Mesenchymal stem cell (in vitro differentiated cells and primary cell): ENCODE measurements around the gene ATP6V0B.
A peak's percentile ranks its signal among the peaks of the same experiment; 100 is the strongest.

Source experiments
- DNase-seq: peaks from one replicate; pipeline ENCODE4 v3.0.0-alpha.2; 2013
- H2AFZ ChIP-seq: one replicate; pipeline ENCODE4 v1.6.1; 2013; ENCODE audit warnings: low read depth, mild to moderate bottlenecking, control low read depth, inconsistent platforms, low read length, moderate library complexity
- H2AK5ac ChIP-seq: 2 replicates; pipeline ENCODE4 v1.6.1; 2013; ENCODE audit warnings: low read length, moderate library complexity, mild to moderate bottlenecking, inconsistent platforms; ENCODE audit not compliant: severe bottlenecking
- H2BK120ac ChIP-seq: one replicate; pipeline ENCODE4 v1.6.1; 2013; ENCODE audit warnings: low read depth, mild to moderate bottlenecking, inconsistent platforms, low read length, moderate library complexity
- H2BK12ac ChIP-seq, 2 experiments: one replicate each; pipeline ENCODE4 v1.6.1; 2013; ENCODE audit warnings: inconsistent platforms in 2 of 2, low read length in 2 of 2, mild to moderate bottlenecking in 2 of 2, moderate library complexity in 2 of 2, control low read depth in 1 of 2
- H2BK15ac ChIP-seq: one replicate; pipeline ENCODE4 v1.6.1; 2013; ENCODE audit warnings: mild to moderate bottlenecking, low read depth, inconsistent platforms; ENCODE audit not compliant: poor library complexity, severe bottlenecking
- H2BK5ac ChIP-seq: 2 replicates; pipeline ENCODE4 v1.6.1; 2013; ENCODE audit warnings: low read depth, mild to moderate bottlenecking, low read length, control low read depth, inconsistent platforms; ENCODE audit not compliant: poor library complexity, severe bottlenecking
- H3K14ac ChIP-seq, 2 experiments: one replicate each; pipeline ENCODE4 v1.6.1; 2013; ENCODE audit warnings: inconsistent platforms in 2 of 2, low read length in 2 of 2, control low read depth in 1 of 2, mild to moderate bottlenecking in 1 of 2, moderate library complexity in 1 of 2
- H3K18ac ChIP-seq, 2 experiments: one replicate each; pipeline ENCODE4 v1.6.1; 2013; ENCODE audit warnings: inconsistent platforms in 2 of 2, low read length in 2 of 2, control low read depth in 1 of 2, low read depth in 1 of 2, mild to moderate bottlenecking in 1 of 2
- H3K23ac ChIP-seq, 2 experiments: one replicate each; pipeline ENCODE4 v1.6.1; 2013; ENCODE audit warnings: inconsistent platforms in 2 of 2, low read length in 2 of 2, mild to moderate bottlenecking in 2 of 2, moderate library complexity in 2 of 2, control low read depth in 1 of 2
- H3K27ac ChIP-seq: 2 replicates; pipeline ENCODE4 v1.5.1; 2013; ENCODE audit warnings: mild to moderate bottlenecking, moderate library complexity, low read length, control low read depth, inconsistent platforms; ENCODE audit not compliant: poor library complexity, severe bottlenecking
- H3K27me3 ChIP-seq, 2 experiments: 2 replicates each; pipeline versions ENCODE4 v1.6.1 to v1.7.0; 2013; ENCODE audit warnings: low read length in 2 of 2, mild to moderate bottlenecking in 2 of 2, moderate library complexity in 2 of 2, control low read depth in 1 of 2, inconsistent platforms in 1 of 2; ENCODE audit not compliant: control insufficient read depth in 1 of 2, insufficient read depth in 1 of 2
- H3K36me3 ChIP-seq, 2 experiments: 2 replicates each; pipeline versions ENCODE4 v1.6.1 to v1.7.0; 2013; ENCODE audit warnings: low read length in 2 of 2, control low read depth in 1 of 2, inconsistent platforms in 1 of 2, low read depth in 1 of 2, mild to moderate bottlenecking in 1 of 2; ENCODE audit not compliant: insufficient read depth in 2 of 2, control insufficient read depth in 1 of 2
- H3K4ac ChIP-seq, 2 experiments: one replicate each; pipeline ENCODE4 v1.6.1; 2013; ENCODE audit warnings: inconsistent platforms in 2 of 2, low read length in 2 of 2, mild to moderate bottlenecking in 2 of 2, moderate library complexity in 2 of 2, control low read depth in 1 of 2, low read depth in 1 of 2
- H3K4me1 ChIP-seq: 2 replicates; pipeline ENCODE4 v1.6.1; 2013; ENCODE audit warnings: low read depth, low read length, control low read depth; ENCODE audit not compliant: control insufficient read depth, insufficient read depth
- H3K4me2 ChIP-seq: 2 replicates; pipeline ENCODE4 v1.6.1; 2013; ENCODE audit warnings: low read length, mild to moderate bottlenecking, inconsistent platforms; ENCODE audit not compliant: poor library complexity, severe bottlenecking
- H3K4me3 ChIP-seq, 2 experiments: 2 replicates each; pipeline versions ENCODE4 v1.5.1 to v1.7.0; 2013; ENCODE audit warnings: low read length in 2 of 2, mild to moderate bottlenecking in 2 of 2, control low read depth in 1 of 2, low read depth in 1 of 2; ENCODE audit not compliant: insufficient read depth in 1 of 2
- H3K79me1 ChIP-seq: replicated peaks from 2 replicates; pipeline ENCODE4 v1.6.1; 2013; ENCODE audit warnings: mild to moderate bottlenecking, control low read depth, low read length, inconsistent platforms; ENCODE audit not compliant: poor library complexity, severe bottlenecking
- H3K9ac ChIP-seq: 2 replicates; pipeline ENCODE4 v1.7.0; 2013; ENCODE audit warnings: mild to moderate bottlenecking, low read length, moderate library complexity
- H3K9me3 ChIP-seq: 2 replicates; pipeline ENCODE4 v1.7.0; 2013; ENCODE audit warnings: mild to moderate bottlenecking, low read length; ENCODE audit not compliant: control insufficient read depth
- H4K8ac ChIP-seq: one replicate; pipeline ENCODE4 v1.6.1; 2013; ENCODE audit warnings: inconsistent platforms, mild to moderate bottlenecking, low read length, moderate library complexity
- H4K91ac ChIP-seq: one replicate; pipeline ENCODE4 v1.6.1; 2013; ENCODE audit warnings: mild to moderate bottlenecking, low read length, inconsistent platforms
- WGBS: methylation state at CpG from one replicate; pipeline ENCODE4 v1.1.7; 2013; ENCODE audit warnings: mixed read lengths; 5-methylcytosine and 5-hydroxymethylcytosine counted together

The ATP6V0B gene

DNA sequence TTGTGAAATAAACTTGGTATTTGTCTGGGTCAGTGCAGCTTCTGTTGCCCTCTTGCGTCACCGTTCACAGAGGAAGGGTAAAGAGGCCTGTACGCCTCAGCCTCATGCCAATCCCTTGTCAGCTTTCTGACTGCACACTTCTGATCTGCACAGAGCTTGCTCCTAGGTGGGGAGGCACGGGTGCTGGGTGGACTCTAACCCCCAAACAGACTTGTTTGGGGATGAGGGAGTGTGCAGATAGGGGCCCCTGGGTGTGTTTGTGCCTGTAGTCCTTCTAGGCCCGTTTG, 3.4 kb downstream of the ATP6V0B start:
- Histone ChIP-seq H3K9me3 (no peaks in the 10 kb centered on the region), H4K91ac (no peak overlapping the region), H3K14ac (no peak overlapping the region), H3K18ac (no peak overlapping the region), H3K23ac (no peak overlapping the region), H3K27ac (no peak overlapping the region), H3K9ac (peak overlapping the region; percentile 86), H3K4me3 (peak overlapping the region; percentile 15 to 81), H2AFZ (no peak overlapping the region), H3K27me3 (no peaks in the 10 kb centered on the region), H3K79me1 (peaks cover 43% of the 10 kb centered on the region), H2BK15ac (no peak overlapping the region), H4K8ac (no peak overlapping the region), H3K4me1 (peaks cover 57% of the 10 kb centered on the region), H3K4me2 (no peak overlapping the region), H3K36me3 (peaks cover 38 to 50% of the 10 kb centered on the region in 2 experiments), H3K4ac (no peak overlapping the region), H2BK5ac (no peak overlapping the region), H2AK5ac (no peak overlapping the region), H2BK12ac (no peak overlapping the region), H2BK120ac (no peak overlapping the region)
- no peak for DNase-seq
- 78% methylated on average over 5 of the region's 5 CpGs for WGBS

DNA sequence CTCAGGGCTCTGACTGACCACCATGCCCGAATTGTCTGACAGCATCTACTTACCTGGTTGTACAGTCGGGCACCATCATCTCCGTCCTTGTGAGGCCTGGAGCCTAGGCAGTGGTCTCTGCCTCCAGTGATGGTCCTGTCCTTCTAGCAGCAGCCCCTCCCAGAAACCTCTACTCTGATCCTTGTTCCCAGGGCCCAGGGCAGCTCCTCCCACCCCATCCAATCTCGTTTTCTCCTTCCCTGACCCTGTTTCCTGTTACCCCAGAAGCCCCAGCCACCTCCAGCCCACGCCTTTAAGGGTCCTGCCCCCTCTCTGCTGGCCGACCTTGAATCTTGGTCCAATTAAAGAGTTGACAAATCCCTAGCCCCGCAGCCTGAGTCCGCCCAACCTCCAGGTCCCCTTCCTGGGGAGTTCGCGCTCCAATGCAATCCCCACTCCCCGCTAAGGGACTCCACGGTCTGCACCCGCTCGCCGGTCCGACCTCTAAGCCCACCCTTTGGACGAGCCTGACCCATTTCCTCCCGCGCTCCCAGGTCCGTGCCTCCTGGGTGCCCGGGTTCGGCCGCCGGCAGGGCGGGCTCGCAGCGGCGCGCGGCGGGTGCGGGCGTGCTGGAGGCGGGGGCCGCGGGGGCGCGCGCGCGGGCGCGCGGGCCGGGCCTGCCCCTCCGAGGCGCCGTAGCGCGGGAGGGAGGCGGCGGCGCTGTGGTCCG, 3.9 kb downstream of the ATP6V0B start, which contains the start of gene B4GALT2:
Gene B4GALT2 (plus strand): TSS at position 660 of the 710 bp plus-strand sequence. CDS start 1,951 bp downstream, outside the sequence.
- H3K36me3 ChIP-seq, result peaks cover 33 to 55% of the 10 kb centered on the region in 2 experiments
- 11% methylated on average over 22 of the region's 54 CpGs for WGBS

DNA sequence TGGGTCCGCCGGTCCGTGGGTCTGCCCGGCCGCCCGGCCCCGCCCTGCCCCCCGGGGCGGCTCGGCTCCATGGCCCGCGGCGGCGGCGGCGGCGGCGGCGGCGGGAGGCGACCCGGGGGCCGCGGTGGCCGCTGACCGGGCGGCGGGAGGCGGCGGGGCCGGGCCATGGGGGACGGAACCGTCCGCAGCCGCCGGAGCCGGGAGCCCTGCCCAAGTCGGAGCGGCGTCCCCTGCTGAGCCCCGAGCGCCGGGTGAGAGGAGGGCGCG, 4.4 kb downstream of the ATP6V0B start:
- Histone ChIP-seq H3K27me3 (no peaks in the 10 kb centered on the region), H3K4ac (peak overlapping the region in 1 of 2 experiments; percentile 52), H3K27ac (no peak overlapping the region), H3K9ac (peak overlapping the region; percentile 85), H2BK15ac (no peak overlapping the region), H4K8ac (no peak overlapping the region), H3K18ac (no peak overlapping the region), H2AFZ (no peak overlapping the region), H3K36me3 (peaks cover 35 to 60% of the 10 kb centered on the region in 2 experiments), H2BK120ac (peak overlapping the region; percentile 71), H3K79me1 (peaks cover 44% of the 10 kb centered on the region), H2AK5ac (no peak overlapping the region), H3K23ac (no peak overlapping the region), H2BK12ac (no peak overlapping the region), H3K4me3 (peak overlapping the region; percentile 73 to 85), H2BK5ac (no peak overlapping the region), H4K91ac (no peak overlapping the region), H3K4me1 (peaks cover 55% of the 10 kb centered on the region), H3K4me2 (peak overlapping the region; percentile 77), H3K14ac (no peak overlapping the region), H3K9me3 (no peaks in the 10 kb centered on the region)
- WGBS, result 0% methylated on average over 5 of the region's 45 CpGs
- DNase-seq, result no peak

More for the DNA sequence above, 3.9 kb downstream of the ATP6V0B start, which contains the start of gene B4GALT2:
- H3K9ac ChIP-seq, result peak within 1 kb of the TSS; percentile 86
- peak within 1 kb of the TSS; percentile 81 for H3K4me2 ChIP-seq
- peak within 1 kb of the TSS; percentile 16 for H2AFZ ChIP-seq
- H2BK5ac ChIP-seq, result no peak within 1 kb of the TSS
- H3K4me1 ChIP-seq, result peaks cover 57% of the 10 kb centered on the region
- peaks cover 44% of the 10 kb centered on the region for H3K79me1 ChIP-seq
- H3K27ac ChIP-seq, result no peak within 1 kb of the TSS
- H3K14ac ChIP-seq, result peak within 1 kb of the TSS in 1 of 2 experiments; percentile 86
- peak within 1 kb of the TSS; percentile 50 for H4K8ac ChIP-seq
- peak within 1 kb of the TSS; percentile 73 to 85 for H3K4me3 ChIP-seq
- H3K9me3 ChIP-seq, result no peaks in the 10 kb centered on the region
- H2BK15ac ChIP-seq, result peak within 1 kb of the TSS; percentile 29
- H2BK120ac ChIP-seq, result peak within 1 kb of the TSS; percentile 71
- no peaks in the 10 kb centered on the region for H3K27me3 ChIP-seq
- peak within 1 kb of the TSS in 1 of 2 experiments; percentile 17 for H2BK12ac ChIP-seq
- peak within 1 kb of the TSS in 1 of 2 experiments; percentile 19 for H3K23ac ChIP-seq
- DNase-seq, result no peak
- peak within 1 kb of the TSS; percentile 48 to 86 for H3K18ac ChIP-seq
- no peak within 1 kb of the TSS for H2AK5ac ChIP-seq
- peak within 1 kb of the TSS; percentile 31 for H4K91ac ChIP-seq
- peak within 1 kb of the TSS; percentile 18 to 71 for H3K4ac ChIP-seq

DNA sequence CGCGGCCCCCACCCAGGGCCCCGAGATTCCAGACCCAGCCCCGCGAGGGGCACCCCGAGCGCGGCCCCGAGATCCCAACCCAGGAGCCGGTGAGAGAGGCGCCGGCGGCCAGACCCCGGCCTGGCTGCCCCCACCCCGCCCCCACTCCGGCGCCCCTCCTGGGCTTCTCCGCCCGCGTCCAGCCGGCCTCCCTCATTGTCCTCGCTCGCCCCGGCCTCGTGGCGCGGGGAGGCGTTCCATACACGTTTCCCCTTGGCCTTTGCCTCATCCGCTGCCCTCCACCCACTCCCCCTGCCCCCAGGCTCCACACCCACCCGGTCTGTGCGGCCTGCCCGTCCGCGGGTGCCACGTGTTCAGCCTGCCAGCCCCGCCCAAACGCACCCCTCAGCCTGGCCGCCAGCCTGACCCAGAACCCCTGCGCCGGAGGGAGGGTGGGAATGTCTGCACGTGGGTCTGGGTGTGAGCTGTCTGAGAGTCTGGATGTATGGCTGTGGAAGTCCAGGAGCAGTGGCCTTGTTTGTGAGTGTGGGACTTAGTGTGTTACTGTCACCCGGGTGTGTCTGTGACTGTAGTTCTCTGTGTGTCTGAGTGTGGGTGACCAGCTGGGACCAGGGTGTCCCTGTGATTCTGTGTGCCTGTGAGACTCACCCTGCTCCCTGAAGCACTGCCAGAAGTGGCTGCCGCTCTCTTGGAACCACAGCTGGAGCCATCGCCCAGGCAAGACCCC, 4.9 kb downstream of the ATP6V0B start:
- Histone ChIP-seq H2AK5ac (no peak overlapping the region), H3K79me1 (peaks cover 49% of the 10 kb centered on the region), H3K4me3 (peak overlapping the region; percentile 73 to 85), H2AFZ (no peak overlapping the region), H2BK12ac (peak overlapping the region in 1 of 2 experiments; percentile 17), H3K9ac (peak overlapping the region; percentile 85), H3K23ac (no peak overlapping the region), H4K91ac (peak overlapping the region; percentile 31), H2BK120ac (peak overlapping the region; percentile 71), H2BK15ac (no peak overlapping the region), H3K4me1 (peaks cover 52% of the 10 kb centered on the region), H2BK5ac (no peak overlapping the region), H3K27ac (no peak overlapping the region), H3K14ac (peak overlapping the region in 1 of 2 experiments; percentile 86), H4K8ac (no peak overlapping the region), H3K4ac (peak overlapping the region in 1 of 2 experiments; percentile 71), H3K36me3 (peaks cover 39 to 65% of the 10 kb centered on the region in 2 experiments), H3K4me2 (peak overlapping the region; percentile 77), H3K9me3 (no peaks in the 10 kb centered on the region), H3K27me3 (no peaks in the 10 kb centered on the region), H3K18ac (peak overlapping the region; percentile 48 to 86)
- DNase-seq, result peak; percentile 58
- 4% methylated on average over 45 of the region's 45 CpGs for WGBS
